GM10248 (cell line): Measurements from ENCODE around the gene NOTO.
A peak's percentile ranks its signal among the peaks of the same experiment; 100 is the strongest.
"Not testable (repeated sequence)": the region's sequence is repeated elsewhere in the genome, so short reads cannot be mapped to it uniquely, and the experiment has no call there.

ENCODE experiments used
- CTCF ChIA-PET: fragments of 300-600 bp; sonication (Branson Sonifier 250); formaldehyde crosslinking; extraction: SDS; loops from one replicate; lab custom pipeline; 2021; ENCODE audit warnings: antibody characterized with exemption; lab: Yijun Ruan, JAX
- POLR2A ChIA-PET: fragments of 350-650 bp; sonication (Branson Sonifier 250); formaldehyde crosslinking; extraction: SDS; loops from one replicate; lab custom pipeline; 2020; ENCODE audit warnings: antibody characterized with exemption; lab: Yijun Ruan, JAX
- DNase-seq: peaks from one replicate; pipeline ENCODE4 v3.0.0; 2012; ENCODE audit errors: extremely low spot score
- CTCF ChIP-seq: IDR thresholded peaks from 2 replicates; pipeline ENCODE4 v1.5.1; 2012; ENCODE audit warnings: mild to moderate bottlenecking, low read depth; ENCODE audit errors: extremely low read depth, missing control alignments, control extremely low read depth

NOTO gene

GRCh38 chr2:73202156-73203054 is at the start of gene NOTO:
TSS of gene NOTO (plus strand) at chr2:73202574. CDS start at chr2:73202667, 93 bp downstream.
- ChIA-PET CTCF (interaction anchor here (1.0 kb wide), 1 partner anchor 10 kb away, joined by 8 read pairs; no protein-coding TSS in a partner anchor), POLR2A (no interaction called here)
- no peak for DNase-seq
- no peak for TF ChIP-seq CTCF

- peak; percentile 38 for DNase-seq
- ChIA-PET CTCF (interaction anchor here (0.9 to 4.0 kb wide), 6 partner anchors 21 to 264 kb away, joined by 3 to 22 read pairs (median 6); no protein-coding TSS in a partner anchor), POLR2A (no interaction called here)
- TF ChIP-seq CTCF = peak; percentile 38
Observed at GRCh38 chr2:73156539-73157124, 45.7 kb upstream of the NOTO start.

GRCh38 chr2:73162856-73163391 is 39.5 kb upstream of the NOTO start:
- POLR2A ChIA-PET = no interaction called here
- CTCF ChIA-PET = interaction anchor here (0.6 to 6.5 kb wide), 11 partner anchors 8 to 271 kb away, joined by 3 to 50 read pairs (median 4); no protein-coding TSS in a partner anchor
- no peak for TF ChIP-seq CTCF
- no peak for DNase-seq

GRCh38 chr2:73163483-73164367 is 38.6 kb upstream of the NOTO start:
- peak; percentile 81 for DNase-seq
- peak; percentile 88 for TF ChIP-seq CTCF
- ChIA-PET POLR2A (no interaction called here), CTCF (interaction anchor here (0.6 to 6.5 kb wide), 15 partner anchors 9 to 271 kb away, joined by 3 to 50 read pairs (median 4); no protein-coding TSS in a partner anchor)

GRCh38 chr2:73165978-73166377 is 36.4 kb upstream of the NOTO start:
- DNase-seq, CTCF ChIA-PET, POLR2A ChIA-PET: not testable (repeated sequence)

GRCh38 chr2:73166813-73167212 is 35.6 kb upstream of the NOTO start:
- DNase-seq, POLR2A ChIA-PET: not testable (repeated sequence)
- CTCF ChIA-PET = interaction anchor here (1.0 kb wide), 1 partner anchor 10 kb away, joined by 4 read pairs; no protein-coding TSS in a partner anchor

- CTCF ChIA-PET = interaction anchor here (1.6 to 1.8 kb wide), 2 partner anchors 9 to 84 kb away, joined by 4 to 5 read pairs; no protein-coding TSS in a partner anchor
- DNase-seq, POLR2A ChIA-PET: not testable (repeated sequence)
Observed at GRCh38 chr2:73168348-73168747, 34.0 kb upstream of the NOTO start.

GRCh38 chr2:73170341-73170740 is 32.0 kb upstream of the NOTO start:
- CTCF ChIA-PET, DNase-seq, POLR2A ChIA-PET: not testable (repeated sequence)
